Neural cell (in vitro differentiated cells): ENCODE data around the gene BRCA2.

Experiments
- CTCF ChIP-seq: fragments of 450-650 bp; IDR thresholded peaks from 2 replicates; pipeline ENCODE4 v1.5.1; 2014; ENCODE audit warnings: antibody characterized with exemption, mild to moderate bottlenecking, moderate library complexity; ENCODE audit not compliant: poor library complexity, severe bottlenecking
- POLR2AphosphoS5 ChIP-seq: IDR thresholded peaks from 2 replicates; pipeline ENCODE4 v1.6.1; 2012
- RAD21 ChIP-seq: fragments of 450-650 bp; conservative IDR thresholded peaks from 2 replicates; pipeline ENCODE4 v1.6.1; 2014; ENCODE audit warnings: antibody characterized with exemption, mild to moderate bottlenecking, moderate library complexity
- REST ChIP-seq: IDR thresholded peaks from 2 replicates; pipeline ENCODE4 v1.6.1; 2012; ENCODE audit warnings: borderline replicate concordance
- SMC3 ChIP-seq: fragments of 450-650 bp; conservative IDR thresholded peaks from 2 replicates; pipeline ENCODE4 v1.6.1; 2014; ENCODE audit warnings: antibody characterized with exemption, mild to moderate bottlenecking, moderate library complexity; ENCODE audit not compliant: poor library complexity

- no peak for TF ChIP-seq RAD21
- no peak for TF ChIP-seq CTCF
- no peak for TF ChIP-seq REST
- TF ChIP-seq SMC3: no peak
- TF ChIP-seq POLR2AphosphoS5: no peak
Measured at GRCh38 chr13:32443111-32443510, 127.8 kb downstream of the BRCA2 start.
